Liver (tissue), 9 donors: ENCODE measurements around the gene BTBD9. TPM values are rescaled to one million over a fixed set of nuclear protein-coding genes. Genes with fewer than 3 reads are reported as not detected.

ENCODE experiments used
- DNase-seq: peaks from one replicate; pipeline ENCODE4 v3.0.0-alpha.2; 2017; ENCODE audit warnings: low spot score
- H3K27ac ChIP-seq, 2 donors: one replicate each; pipeline ENCODE4 v1.7.0; 2013; ENCODE audit warnings: inconsistent platforms in 2 of 2, low read length in 2 of 2, control low read depth in 1 of 2, low read depth in 1 of 2, mild to moderate bottlenecking in 1 of 2
- H3K27me3 ChIP-seq, 4 donors: one replicate each; pipeline versions ENCODE4 v1.6.1 to v1.7.0; 2013; ENCODE audit warnings: low read length in 3 of 4, inconsistent platforms in 1 of 4, mild to moderate bottlenecking in 1 of 4, moderate library complexity in 1 of 4; ENCODE audit not compliant: control insufficient read depth in 4 of 4, insufficient read depth in 4 of 4
- H3K36me3 ChIP-seq, 4 donors: one replicate each; pipeline versions ENCODE4 v1.6.1 to v1.7.0; 2013; ENCODE audit warnings: low read length in 3 of 4, mild to moderate bottlenecking in 3 of 4, low read depth in 1 of 4, moderate library complexity in 1 of 4; ENCODE audit not compliant: control insufficient read depth in 4 of 4, insufficient read depth in 3 of 4
- H3K4me1 ChIP-seq, 4 donors: one replicate each; pipeline versions ENCODE4 v1.6.1 to v1.7.0; 2013; ENCODE audit warnings: low read length in 3 of 4, mild to moderate bottlenecking in 3 of 4, moderate library complexity in 1 of 4; ENCODE audit not compliant: control insufficient read depth in 4 of 4, insufficient read depth in 4 of 4
- H3K4me3 ChIP-seq, 3 donors: one replicate each; pipeline versions ENCODE4 v1.6.1 to v1.7.0; 2013; ENCODE audit warnings: low read length in 3 of 3, control low read depth in 1 of 3, low read depth in 1 of 3, mild to moderate bottlenecking in 1 of 3
- H3K9ac ChIP-seq, 2 donors: one replicate each; pipeline ENCODE4 v1.7.0; 2013; ENCODE audit warnings: low read length in 2 of 2, mild to moderate bottlenecking in 2 of 2, moderate library complexity in 2 of 2, control low read depth in 1 of 2, low read depth in 1 of 2
- H3K9me3 ChIP-seq, 4 donors: one replicate each; pipeline versions ENCODE4 v1.6.1 to v1.7.0; 2013; ENCODE audit warnings: low read length in 3 of 4; ENCODE audit not compliant: control insufficient read depth in 4 of 4
- EGR1 ChIP-seq, 2 donors: IDR thresholded peaks; 2 replicates each; pipeline ENCODE4 v1.6.1; 2016 to 2018; ENCODE audit warnings: antibody characterized with exemption in 2 of 2, low read depth in 2 of 2
- FOXA1 ChIP-seq: IDR thresholded peaks from 2 replicates; pipeline ENCODE4 v1.6.1; 2016; ENCODE audit warnings: antibody characterized with exemption
- FOXA2 ChIP-seq: IDR thresholded peaks from 2 replicates; pipeline ENCODE4 v1.6.1; 2016; ENCODE audit warnings: antibody characterized with exemption
- GABPA ChIP-seq, 2 donors: IDR thresholded peaks in 1 of 2; conservative IDR thresholded peaks in 1 of 2; 2 replicates each; pipeline ENCODE4 v1.6.1; 2016; ENCODE audit warnings: antibody characterized with exemption in 2 of 2, mild to moderate bottlenecking in 1 of 2, moderate library complexity in 1 of 2
- HNF4A ChIP-seq, 2 donors: conservative IDR thresholded peaks; 2 replicates each; pipeline ENCODE4 v1.6.1; 2016; ENCODE audit warnings: antibody characterized with exemption in 2 of 2, mild to moderate bottlenecking in 2 of 2
- HNF4G ChIP-seq: IDR thresholded peaks from 2 replicates; pipeline ENCODE4 v1.6.1; 2016; ENCODE audit warnings: antibody characterized with exemption
- JUND ChIP-seq, 2 donors: IDR thresholded peaks; 2 replicates each; pipeline ENCODE4 v1.6.1; 2016; ENCODE audit warnings: antibody characterized with exemption in 2 of 2
- NR2F2 ChIP-seq: IDR thresholded peaks from 2 replicates; pipeline ENCODE4 v1.6.1; 2016; ENCODE audit warnings: antibody characterized with exemption
- RAD21 ChIP-seq, 2 donors: IDR thresholded peaks; 2 replicates each; pipeline ENCODE4 v1.6.1; 2016; ENCODE audit warnings: antibody characterized with exemption in 2 of 2, mild to moderate bottlenecking in 2 of 2
- RXRA ChIP-seq, 2 donors: IDR thresholded peaks; 2 replicates each; pipeline ENCODE4 v1.6.1; 2017 to 2018; ENCODE audit warnings: antibody characterized with exemption in 2 of 2, mild to moderate bottlenecking in 1 of 2
- SP1 ChIP-seq: IDR thresholded peaks from 2 replicates; pipeline ENCODE4 v1.6.1; 2018; ENCODE audit warnings: antibody characterized with exemption, mild to moderate bottlenecking
- TAF1 ChIP-seq: conservative IDR thresholded peaks from 2 replicates; pipeline ENCODE4 v1.6.1; 2016; ENCODE audit warnings: antibody characterized with exemption, mild to moderate bottlenecking
- YY1 ChIP-seq: IDR thresholded peaks from 2 replicates; pipeline ENCODE4 v1.6.1; 2016; ENCODE audit warnings: antibody characterized with exemption, mild to moderate bottlenecking
- WGBS: extraction: QIAGEN DNeasy Blood & Tissue Kit; methylation state at CpG from one replicate; pipeline ENCODE4 v1.1.7; 2013; 5-methylcytosine and 5-hydroxymethylcytosine counted together
- polyA plus RNA-seq, 2 donors: library from polyadenylated mRNA; stranded (reverse) in 1 of 2; unstranded in 1 of 2; fragments of 200-250 nt in 1 of 2; fragments of >200 nt in 1 of 2; fragmentation: Nextera tagmentation in 1 of 2; extraction: Ambion mirVana in 1 of 2; gene quantifications; one replicate each; pipeline versions ENCODE4 v1.2.1 to v1.2.3, GENCODE V29; 2013 to 2015
- total RNA-seq, 2 donors: library from RNA; depleted of rRNA; stranded (reverse); fragments of >200 nt; gene quantifications; one replicate each; pipeline ENCODE4 v1.2.3, GENCODE V29; 2014
- TF ChIP-seq, protein P1 (sequence below): fragments of 150-350 bp; IDR thresholded peaks from 2 replicates; pipeline ENCODE4 v1.5.1; 2017; ENCODE audit warnings: improper control_type of control experiment, low read depth, low read length; ENCODE audit not compliant: missing input control
- TF ChIP-seq, protein P2 (sequence below): IDR thresholded peaks from 2 replicates; pipeline ENCODE4 v1.6.1; 2016; ENCODE audit warnings: antibody characterized with exemption
- TF ChIP-seq, protein P3 (sequence below): IDR thresholded peaks from 2 replicates; pipeline ENCODE4 v1.6.1; 2016; ENCODE audit warnings: antibody characterized with exemption
- TF ChIP-seq, protein P4 (sequence below): IDR thresholded peaks from 2 replicates; pipeline ENCODE4 v1.6.1; 2016; ENCODE audit warnings: antibody characterized with exemption
- TF ChIP-seq, protein P5 (sequence below): IDR thresholded peaks from 2 replicates; pipeline ENCODE4 v1.6.1; 2016; ENCODE audit warnings: antibody characterized with exemption, mild to moderate bottlenecking
- donor health status: healthy.
- donor health status: healthy.
- donor health status: healthy.
- donor health status: healthy.
- donor health status: healthy.

BTBD9 gene
- total and polyA plus RNA-seq, 4 donors = 2.0 to 12.4 (median 5.7) TPM

DNA sequence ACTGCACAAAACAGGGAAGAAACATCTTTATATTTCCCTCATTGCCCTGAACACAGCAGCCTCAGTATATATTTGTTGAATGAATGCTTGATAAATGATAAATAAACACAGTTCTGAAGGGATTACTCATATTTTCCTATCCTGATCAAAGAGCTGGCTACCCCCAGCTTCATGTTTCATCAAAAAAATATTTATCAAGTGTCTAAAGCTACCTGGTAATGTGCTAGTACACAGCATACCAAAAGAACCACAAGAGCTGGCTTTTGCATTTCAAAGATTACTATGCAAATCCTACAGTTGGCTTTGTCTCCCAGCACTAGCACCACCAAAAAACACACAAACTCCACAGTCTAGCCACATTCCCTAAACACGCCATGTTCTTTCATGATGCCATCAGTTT, 130.0 kb downstream of the BTBD9 start:
- H3K27ac ChIP-seq = no peak overlapping the region
- H3K9ac ChIP-seq = no peak overlapping the region
- H3K36me3 ChIP-seq = no peaks in the 10 kb centered on the region
- H3K27me3 ChIP-seq = no peaks in the 10 kb centered on the region
- H3K4me3 ChIP-seq = no peak overlapping the region
- peaks cover 0 to 2% (median 0%) of the 10 kb centered on the region in 4 donors for H3K4me1 ChIP-seq
- WGBS = 100% methylated on average over 1 of the region's 1 CpG
- TF ChIP-seq RAD21 (IDR thresholded peaks at IDR 0.05) = no peak
- no peak for TF ChIP-seq NR2F2
- no peak for TF ChIP-seq SP1
- TF ChIP-seq EGR1 (IDR thresholded peaks at IDR 0.05; ENCODE audit: low read depth in 2 of 2) = no peak
- no peak for TF ChIP-seq HNF4A (conservative IDR thresholded peaks at IDR 0.05)
- no peak for TF ChIP-seq JUND (IDR thresholded peaks at IDR 0.05)
- no peak for TF ChIP-seq RXRA (IDR thresholded peaks at IDR 0.05)
- TF ChIP-seq, protein P1, sequence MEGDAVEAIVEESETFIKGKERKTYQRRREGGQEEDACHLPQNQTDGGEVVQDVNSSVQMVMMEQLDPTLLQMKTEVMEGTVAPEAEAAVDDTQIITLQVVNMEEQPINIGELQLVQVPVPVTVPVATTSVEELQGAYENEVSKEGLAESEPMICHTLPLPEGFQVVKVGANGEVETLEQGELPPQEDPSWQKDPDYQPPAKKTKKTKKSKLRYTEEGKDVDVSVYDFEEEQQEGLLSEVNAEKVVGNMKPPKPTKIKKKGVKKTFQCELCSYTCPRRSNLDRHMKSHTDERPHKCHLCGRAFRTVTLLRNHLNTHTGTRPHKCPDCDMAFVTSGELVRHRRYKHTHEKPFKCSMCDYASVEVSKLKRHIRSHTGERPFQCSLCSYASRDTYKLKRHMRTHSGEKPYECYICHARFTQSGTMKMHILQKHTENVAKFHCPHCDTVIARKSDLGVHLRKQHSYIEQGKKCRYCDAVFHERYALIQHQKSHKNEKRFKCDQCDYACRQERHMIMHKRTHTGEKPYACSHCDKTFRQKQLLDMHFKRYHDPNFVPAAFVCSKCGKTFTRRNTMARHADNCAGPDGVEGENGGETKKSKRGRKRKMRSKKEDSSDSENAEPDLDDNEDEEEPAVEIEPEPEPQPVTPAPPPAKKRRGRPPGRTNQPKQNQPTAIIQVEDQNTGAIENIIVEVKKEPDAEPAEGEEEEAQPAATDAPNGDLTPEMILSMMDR = no peak
- TF ChIP-seq TAF1 = no peak
- TF ChIP-seq, protein P2, sequence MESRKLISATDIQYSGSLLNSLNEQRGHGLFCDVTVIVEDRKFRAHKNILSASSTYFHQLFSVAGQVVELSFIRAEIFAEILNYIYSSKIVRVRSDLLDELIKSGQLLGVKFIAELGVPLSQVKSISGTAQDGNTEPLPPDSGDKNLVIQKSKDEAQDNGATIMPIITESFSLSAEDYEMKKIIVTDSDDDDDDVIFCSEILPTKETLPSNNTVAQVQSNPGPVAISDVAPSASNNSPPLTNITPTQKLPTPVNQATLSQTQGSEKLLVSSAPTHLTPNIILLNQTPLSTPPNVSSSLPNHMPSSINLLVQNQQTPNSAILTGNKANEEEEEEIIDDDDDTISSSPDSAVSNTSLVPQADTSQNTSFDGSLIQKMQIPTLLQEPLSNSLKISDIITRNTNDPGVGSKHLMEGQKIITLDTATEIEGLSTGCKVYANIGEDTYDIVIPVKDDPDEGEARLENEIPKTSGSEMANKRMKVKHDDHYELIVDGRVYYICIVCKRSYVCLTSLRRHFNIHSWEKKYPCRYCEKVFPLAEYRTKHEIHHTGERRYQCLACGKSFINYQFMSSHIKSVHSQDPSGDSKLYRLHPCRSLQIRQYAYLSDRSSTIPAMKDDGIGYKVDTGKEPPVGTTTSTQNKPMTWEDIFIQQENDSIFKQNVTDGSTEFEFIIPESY = no peak
- no peak for TF ChIP-seq GABPA (IDR thresholded peaks at IDR 0.05 in 1 of 2, conservative IDR thresholded peaks at IDR 0.05 in 1 of 2)
- TF ChIP-seq, protein P3, sequence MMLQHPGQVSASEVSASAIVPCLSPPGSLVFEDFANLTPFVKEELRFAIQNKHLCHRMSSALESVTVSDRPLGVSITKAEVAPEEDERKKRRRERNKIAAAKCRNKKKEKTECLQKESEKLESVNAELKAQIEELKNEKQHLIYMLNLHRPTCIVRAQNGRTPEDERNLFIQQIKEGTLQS = no peak
- TF ChIP-seq, protein P4, sequence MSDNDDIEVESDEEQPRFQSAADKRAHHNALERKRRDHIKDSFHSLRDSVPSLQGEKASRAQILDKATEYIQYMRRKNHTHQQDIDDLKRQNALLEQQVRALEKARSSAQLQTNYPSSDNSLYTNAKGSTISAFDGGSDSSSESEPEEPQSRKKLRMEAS = no peak
- TF ChIP-seq, protein P5, sequence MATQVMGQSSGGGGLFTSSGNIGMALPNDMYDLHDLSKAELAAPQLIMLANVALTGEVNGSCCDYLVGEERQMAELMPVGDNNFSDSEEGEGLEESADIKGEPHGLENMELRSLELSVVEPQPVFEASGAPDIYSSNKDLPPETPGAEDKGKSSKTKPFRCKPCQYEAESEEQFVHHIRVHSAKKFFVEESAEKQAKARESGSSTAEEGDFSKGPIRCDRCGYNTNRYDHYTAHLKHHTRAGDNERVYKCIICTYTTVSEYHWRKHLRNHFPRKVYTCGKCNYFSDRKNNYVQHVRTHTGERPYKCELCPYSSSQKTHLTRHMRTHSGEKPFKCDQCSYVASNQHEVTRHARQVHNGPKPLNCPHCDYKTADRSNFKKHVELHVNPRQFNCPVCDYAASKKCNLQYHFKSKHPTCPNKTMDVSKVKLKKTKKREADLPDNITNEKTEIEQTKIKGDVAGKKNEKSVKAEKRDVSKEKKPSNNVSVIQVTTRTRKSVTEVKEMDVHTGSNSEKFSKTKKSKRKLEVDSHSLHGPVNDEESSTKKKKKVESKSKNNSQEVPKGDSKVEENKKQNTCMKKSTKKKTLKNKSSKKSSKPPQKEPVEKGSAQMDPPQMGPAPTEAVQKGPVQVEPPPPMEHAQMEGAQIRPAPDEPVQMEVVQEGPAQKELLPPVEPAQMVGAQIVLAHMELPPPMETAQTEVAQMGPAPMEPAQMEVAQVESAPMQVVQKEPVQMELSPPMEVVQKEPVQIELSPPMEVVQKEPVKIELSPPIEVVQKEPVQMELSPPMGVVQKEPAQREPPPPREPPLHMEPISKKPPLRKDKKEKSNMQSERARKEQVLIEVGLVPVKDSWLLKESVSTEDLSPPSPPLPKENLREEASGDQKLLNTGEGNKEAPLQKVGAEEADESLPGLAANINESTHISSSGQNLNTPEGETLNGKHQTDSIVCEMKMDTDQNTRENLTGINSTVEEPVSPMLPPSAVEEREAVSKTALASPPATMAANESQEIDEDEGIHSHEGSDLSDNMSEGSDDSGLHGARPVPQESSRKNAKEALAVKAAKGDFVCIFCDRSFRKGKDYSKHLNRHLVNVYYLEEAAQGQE = no peak
- TF ChIP-seq YY1 = no peak
- no peak for TF ChIP-seq HNF4G
- TF ChIP-seq FOXA2 = no peak
- no peak for TF ChIP-seq FOXA1
- H3K9me3 ChIP-seq = no peaks in the 10 kb centered on the region
- DNase-seq = no peak
